A549 (cell line): ENCODE results near the gene FAF1.

Experiments used
- CTCF ChIP-seq: fragments of >200 bp; sonication (Bioruptor Twin); formaldehyde crosslinking; IDR thresholded peaks from 3 replicates; pipeline ENCODE4 v1.5.1; 2016
- MAZ ChIP-seq: fragments of 150-350 bp; IDR thresholded peaks from 2 replicates; pipeline ENCODE4 v1.6.1; 2014; ENCODE audit warnings: antibody characterized with exemption, low read depth, low read length, borderline replicate concordance
- RAD21 ChIP-seq, 2 experiments: fragments of >200 bp in 1 of 2; sonication (Bioruptor Twin) in 1 of 2; formaldehyde crosslinking in 1 of 2; IDR thresholded peaks in 1 of 2; conservative IDR thresholded peaks in 1 of 2; 2 replicates in 1 of 2; 3 replicates in 1 of 2; pipeline ENCODE4 v1.6.1; 2012 to 2018; ENCODE audit warnings: inconsistent platforms in 1 of 2
- REST ChIP-seq: fragments of 200-600 bp; sonication (generic); IDR thresholded peaks from 2 replicates; pipeline ENCODE4 v1.6.1; 2016; ENCODE audit warnings: antibody characterized with exemption, mild to moderate bottlenecking, moderate library complexity
- TF ChIP-seq, protein P1 (sequence below): fragments of 450-650 bp; IDR thresholded peaks from 2 replicates; pipeline ENCODE4 v1.6.1; 2014; ENCODE audit warnings: antibody characterized with exemption
- TF ChIP-seq, protein P2 (sequence below): IDR thresholded peaks from 2 replicates; pipeline ENCODE4 v1.6.1; 2012

DNA sequence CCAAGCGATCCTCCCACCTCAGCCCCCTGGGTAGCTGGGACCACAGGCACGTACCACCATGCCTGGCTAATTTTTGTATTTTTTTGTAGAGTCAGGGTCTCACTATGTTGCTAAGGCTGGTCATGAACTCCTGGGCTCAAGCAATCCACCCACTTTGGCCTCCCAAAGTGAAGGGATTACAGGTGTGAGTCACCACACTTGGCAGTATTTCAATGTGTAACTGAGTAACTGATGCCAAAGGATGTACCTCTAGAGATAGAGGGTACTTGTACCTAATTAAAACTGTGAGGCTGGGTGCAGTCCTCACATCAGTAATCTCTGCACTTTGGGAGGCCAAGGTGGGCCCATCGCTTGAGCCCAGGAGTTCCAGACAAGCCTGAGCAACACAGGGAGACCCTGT, 278.1 kb downstream of the FAF1 start:
- TF ChIP-seq REST (no peak), CTCF (no peak), RAD21 (conservative IDR thresholded peaks at IDR 0.05 in 1 of 2, IDR thresholded peaks at IDR 0.05 in 1 of 2) (no peak), MAZ (no peak)
- TF ChIP-seq, protein P1, sequence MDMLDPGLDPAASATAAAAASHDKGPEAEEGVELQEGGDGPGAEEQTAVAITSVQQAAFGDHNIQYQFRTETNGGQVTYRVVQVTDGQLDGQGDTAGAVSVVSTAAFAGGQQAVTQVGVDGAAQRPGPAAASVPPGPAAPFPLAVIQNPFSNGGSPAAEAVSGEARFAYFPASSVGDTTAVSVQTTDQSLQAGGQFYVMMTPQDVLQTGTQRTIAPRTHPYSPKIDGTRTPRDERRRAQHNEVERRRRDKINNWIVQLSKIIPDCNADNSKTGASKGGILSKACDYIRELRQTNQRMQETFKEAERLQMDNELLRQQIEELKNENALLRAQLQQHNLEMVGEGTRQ = no peak
- TF ChIP-seq, protein P2, sequence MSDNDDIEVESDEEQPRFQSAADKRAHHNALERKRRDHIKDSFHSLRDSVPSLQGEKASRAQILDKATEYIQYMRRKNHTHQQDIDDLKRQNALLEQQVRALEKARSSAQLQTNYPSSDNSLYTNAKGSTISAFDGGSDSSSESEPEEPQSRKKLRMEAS = no peak
